Sigmoid colon (tissue), 4 donors: ENCODE data around the gene PHC2.

ENCODE experiments used
- POLR2AphosphoS5 ChIP-seq, 4 donors: sonication (generic); formaldehyde crosslinking; IDR thresholded peaks; one replicate each; pipeline ENCODE4 v1.6.1; 2017; ENCODE audit warnings: antibody characterized with exemption in 4 of 4
- TF ChIP-seq, protein P1 (sequence below), 4 experiments: fragments of 450-650 bp in 3 of 4; fragments of 200-600 bp in 1 of 4; IDR thresholded peaks; one replicate each; pipeline ENCODE4 v1.5.1; 2016 to 2019; ENCODE audit warnings: antibody characterized with exemption in 4 of 4, mild to moderate bottlenecking in 3 of 4, moderate library complexity in 2 of 4

DNA sequence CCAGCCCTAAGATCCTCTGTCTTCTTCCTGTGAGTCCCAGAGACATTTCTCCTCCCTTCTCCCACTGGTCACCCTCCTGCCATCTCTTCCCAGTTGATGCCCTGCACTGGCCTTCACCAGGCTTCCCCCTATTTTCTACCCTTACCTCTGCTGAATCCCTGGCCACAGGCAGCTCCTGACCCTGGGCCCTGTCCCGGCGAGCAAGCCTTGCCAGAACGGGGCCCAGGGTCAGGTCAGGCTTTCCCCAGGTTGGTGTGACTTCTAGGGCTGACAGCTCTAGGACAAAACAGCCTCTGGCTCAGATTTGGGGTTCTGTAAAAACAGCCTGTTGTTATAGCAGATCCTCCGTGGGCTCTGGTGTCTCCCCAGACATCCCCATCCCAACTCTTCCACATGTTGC lies 57.3 kb downstream of the PHC2 start:
- TF ChIP-seq, protein P1, sequence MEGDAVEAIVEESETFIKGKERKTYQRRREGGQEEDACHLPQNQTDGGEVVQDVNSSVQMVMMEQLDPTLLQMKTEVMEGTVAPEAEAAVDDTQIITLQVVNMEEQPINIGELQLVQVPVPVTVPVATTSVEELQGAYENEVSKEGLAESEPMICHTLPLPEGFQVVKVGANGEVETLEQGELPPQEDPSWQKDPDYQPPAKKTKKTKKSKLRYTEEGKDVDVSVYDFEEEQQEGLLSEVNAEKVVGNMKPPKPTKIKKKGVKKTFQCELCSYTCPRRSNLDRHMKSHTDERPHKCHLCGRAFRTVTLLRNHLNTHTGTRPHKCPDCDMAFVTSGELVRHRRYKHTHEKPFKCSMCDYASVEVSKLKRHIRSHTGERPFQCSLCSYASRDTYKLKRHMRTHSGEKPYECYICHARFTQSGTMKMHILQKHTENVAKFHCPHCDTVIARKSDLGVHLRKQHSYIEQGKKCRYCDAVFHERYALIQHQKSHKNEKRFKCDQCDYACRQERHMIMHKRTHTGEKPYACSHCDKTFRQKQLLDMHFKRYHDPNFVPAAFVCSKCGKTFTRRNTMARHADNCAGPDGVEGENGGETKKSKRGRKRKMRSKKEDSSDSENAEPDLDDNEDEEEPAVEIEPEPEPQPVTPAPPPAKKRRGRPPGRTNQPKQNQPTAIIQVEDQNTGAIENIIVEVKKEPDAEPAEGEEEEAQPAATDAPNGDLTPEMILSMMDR (IDR thresholded peaks at IDR 0.05), result no peak
- no peak for TF ChIP-seq POLR2AphosphoS5 (IDR thresholded peaks at IDR 0.05)
